A673 (cell line): ENCODE measurements around the gene ZNF77. TPM values are rescaled to one million over a fixed set of nuclear protein-coding genes. Genes with fewer than 3 reads are reported as not detected.

Experiments
- BruUV-seq: library from RNA; stranded (reverse); fragments of 400-500 nt; replicated peaks from 2 replicates; lab custom pipeline; 2021; lab: Mats Ljungman, UMichigan
- CTCF ChIA-PET: fragments of 300-600 bp; sonication (Branson Sonifier 250); formaldehyde crosslinking; loops from one replicate; lab custom pipeline; 2022; ENCODE audit warnings: antibody characterized with exemption; lab: Charles Lee
- POLR2A ChIA-PET: fragments of 300-600 bp; sonication (Branson Sonifier 250); formaldehyde crosslinking; loops from one replicate; lab custom pipeline; 2022; ENCODE audit warnings: antibody characterized with exemption; ENCODE audit not compliant: low non-redundant PET; lab: Charles Lee
- DNase-seq: peaks from one replicate; pipeline ENCODE4 v3.0.0-alpha.2; 2015; ENCODE audit warnings: low spot score
- H3K27ac ChIP-seq: fragments of 200-600 bp; sonication (generic); 2 replicates; pipeline ENCODE4 v1.5.1; 2016; ENCODE audit warnings: mixed run types, low read depth, mild to moderate bottlenecking, mixed read lengths, antibody characterized with exemption, low read length; ENCODE audit not compliant: poor library complexity, severe bottlenecking
- H3K27me3 ChIP-seq: fragments of 200-600 bp; sonication (generic); replicated peaks from 2 replicates; pipeline ENCODE4 v1.6.1; 2017; ENCODE audit warnings: mixed run types, low read depth, mild to moderate bottlenecking, mixed read lengths, antibody characterized with exemption, low read length; ENCODE audit not compliant: insufficient read depth, poor library complexity
- H3K36me3 ChIP-seq: fragments of 200-600 bp; sonication (generic); 2 replicates; pipeline ENCODE4 v1.6.1; 2016; ENCODE audit warnings: mixed run types, mild to moderate bottlenecking, mixed read lengths, antibody characterized with exemption, low read length; ENCODE audit not compliant: insufficient read depth, poor library complexity, severe bottlenecking
- H3K4me1 ChIP-seq: fragments of 200-600 bp; sonication (generic); 2 replicates; pipeline ENCODE4 v1.6.1; 2017; ENCODE audit warnings: mixed run types, mild to moderate bottlenecking, mixed read lengths, antibody characterized with exemption, low read length; ENCODE audit not compliant: insufficient read depth, poor library complexity, severe bottlenecking
- H3K4me3 ChIP-seq: fragments of 200-600 bp; sonication (generic); 2 replicates; pipeline ENCODE4 v1.5.1; 2016; ENCODE audit warnings: low read depth, mixed run types, mild to moderate bottlenecking, mixed read lengths, low read length; ENCODE audit not compliant: poor library complexity, severe bottlenecking
- H3K9me3 ChIP-seq: fragments of 200-600 bp; sonication (generic); 2 replicates; pipeline ENCODE4 v1.6.1; 2016; ENCODE audit warnings: mixed run types, low read depth, mild to moderate bottlenecking, mixed read lengths, antibody characterized with exemption, low read length; ENCODE audit not compliant: poor library complexity, severe bottlenecking
- CTCF ChIP-seq: fragments of 300-800, 200-600 bp; sonication (generic); conservative IDR thresholded peaks from 2 replicates; pipeline ENCODE4 v1.5.1; 2017; ENCODE audit warnings: low read depth, mild to moderate bottlenecking, antibody characterized with exemption, low read length, moderate library complexity, mixed read lengths
- EZH2 ChIP-seq: fragments of 200-600 bp; sonication (generic); IDR thresholded peaks from 2 replicates; pipeline ENCODE4 v1.6.1; 2017; ENCODE audit warnings: borderline replicate concordance, low read depth, mild to moderate bottlenecking, mixed read lengths, antibody characterized with exemption, low read length; ENCODE audit not compliant: poor library complexity, severe bottlenecking
- intact Hi-C: fragments of 100-400 bp; cut with micrococcal nuclease; formaldehyde crosslinking; loops from one replicate; pipeline ENCODE4 v1.10.0; 2022; ENCODE audit not compliant: unreplicated experiment
- total RNA-seq: library from RNA; stranded (reverse); gene quantifications from 2 replicates; pipeline ENCODE4 v1.2.3, GENCODE V29; 2021

The ZNF77 gene
- total RNA-seq, 1 experiment from 2014 or later, result 6.4 TPM

- no peak for DNase-seq
- no peaks in the 10 kb centered on the region for H3K9me3 ChIP-seq
- no peaks in the 10 kb centered on the region for H3K36me3 ChIP-seq
- no TSS peak for BruUV-seq
- H3K4me1 ChIP-seq, result peaks cover 18% of the 10 kb centered on the region
- no peak overlapping the region for H3K4me3 ChIP-seq
- CTCF ChIA-PET, result no interaction called here
- no peak overlapping the region for H3K27ac ChIP-seq
- intact Hi-C loops, result no loop called here
- TF ChIP-seq EZH2 (no peak), CTCF (no peak)
- POLR2A ChIA-PET, result no interaction called here
- peaks cover 5% of the 10 kb centered on the region for H3K27me3 ChIP-seq
These were observed 42.3 kb upstream of the ZNF77 start for GRCh38 chr19:2986951-2987524.

GRCh38 chr19:2984215-2984528 lies 39.4 kb upstream of the ZNF77 start:
- Histone ChIP-seq H3K27ac (no peak overlapping the region), H3K9me3 (no peaks in the 10 kb centered on the region), H3K4me1 (peaks cover 27% of the 10 kb centered on the region), H3K36me3 (no peaks in the 10 kb centered on the region), H3K27me3 (peaks cover 5% of the 10 kb centered on the region), H3K4me3 (peak overlapping the region; percentile 14)
- intact Hi-C loops, result loop anchor here (5.0 kb wide), 1 partner anchor 53 kb away; no protein-coding TSS in a partner anchor
- no TSS peak for BruUV-seq
- CTCF ChIA-PET, result interaction anchor here (0.7 kb wide), 1 partner anchor 23 kb away, joined by 3 read pairs; no protein-coding TSS in a partner anchor
- TF ChIP-seq CTCF, result no peak
- no peak for TF ChIP-seq EZH2
- DNase-seq, result no peak
- POLR2A ChIA-PET, result no interaction called here

GRCh38 chr19:2983351-2984214 lies 38.8 kb upstream of the ZNF77 start:
- intact Hi-C loops, result loop anchor here (5.0 kb wide), 1 partner anchor 54 kb away; no protein-coding TSS in a partner anchor
- Histone ChIP-seq H3K27ac (peak overlapping the region; percentile 22), H3K27me3 (peaks cover 5% of the 10 kb centered on the region), H3K36me3 (no peaks in the 10 kb centered on the region), H3K4me1 (peaks cover 27% of the 10 kb centered on the region), H3K4me3 (peak overlapping the region; percentile 14), H3K9me3 (no peaks in the 10 kb centered on the region)
- BruUV-seq, result no TSS peak
- ChIA-PET POLR2A (no interaction called here), CTCF (interaction anchor here (0.6 to 1.0 kb wide), 3 partner anchors 23 to 731 kb away, joined by 3 read pairs; no protein-coding TSS in a partner anchor)
- TF ChIP-seq EZH2 (no peak), CTCF (no peak)
- DNase-seq, result peak; percentile 99
